ENCODE results near the gene SBF2. TPM values are rescaled to one million over a fixed set of nuclear protein-coding genes. Genes with fewer than 3 reads are reported as not detected.
"Not testable (repeated sequence)": the region's sequence is repeated elsewhere in the genome, so short reads cannot be mapped to it uniquely, and the experiment has no call there.

Gene SBF2
- total RNA-seq, 1 donor from 2014 or later: 18.3 TPM

- intact Hi-C loops (cut with DNase I): no loop called here
- DNase-seq (no peak), ATAC-seq (ENCODE audit: poor library complexity) (no peak)
These were observed 242.0 kb downstream of the SBF2 start for GRCh38 chr11:10051868-10052586.

GRCh38 chr11:10050561-10050960 is 243.5 kb downstream of the SBF2 start:
- DNase-seq: no peak
- intact Hi-C loops (cut with DNase I): no loop called here
- no peak for ATAC-seq (ENCODE audit: poor library complexity)

GRCh38 chr11:10049756-10050155 is 244.3 kb downstream of the SBF2 start:
- DNase-seq (no peak), ATAC-seq (ENCODE audit: poor library complexity) (no peak)
- intact Hi-C loops (cut with DNase I): no loop called here

GRCh38 chr11:10048350-10048749 is 245.7 kb downstream of the SBF2 start:
- no peak for ATAC-seq (ENCODE audit: poor library complexity)
- intact Hi-C loops (cut with DNase I): no loop called here
- no peak for DNase-seq

GRCh38 chr11:10044618-10045017 is 249.4 kb downstream of the SBF2 start:
- intact Hi-C loops (cut with DNase I): no loop called here
- ATAC-seq (ENCODE audit: poor library complexity) (no peak), DNase-seq (no peak)

- no peak for ATAC-seq (ENCODE audit: poor library complexity)
- no peak for DNase-seq
- intact Hi-C loops (cut with DNase I): no loop called here
These were observed 251.3 kb downstream of the SBF2 start for GRCh38 chr11:10042699-10043098.

- ATAC-seq (ENCODE audit: poor library complexity) (no peak), DNase-seq (no peak)
- intact Hi-C loops (cut with DNase I): no loop called here
These were observed 252.1 kb downstream of the SBF2 start for GRCh38 chr11:10041748-10042446.

GRCh38 chr11:10041332-10041731 is 252.7 kb downstream of the SBF2 start:
- DNase-seq: no peak
- intact Hi-C loops (cut with DNase I): no loop called here

GRCh38 chr11:10038521-10039302 is 255.3 kb downstream of the SBF2 start:
- intact Hi-C loops (cut with DNase I): no loop called here
- peak; percentile 66 for ATAC-seq (ENCODE audit: poor library complexity)
- no peak for DNase-seq

More at GRCh38 chr11:10041332-10041731, 252.7 kb downstream of the SBF2 start:
- no peak for ATAC-seq (ENCODE audit: poor library complexity)

- ATAC-seq (ENCODE audit: poor library complexity); intact Hi-C loops (cut with DNase I); DNase-seq: not testable (repeated sequence)
These were observed 258.1 kb downstream of the SBF2 start for GRCh38 chr11:10035932-10036331.

GRCh38 chr11:10032935-10033334 is 261.1 kb downstream of the SBF2 start:
- no peak for DNase-seq
- intact Hi-C loops (cut with DNase I): no loop called here
- no peak for ATAC-seq (ENCODE audit: poor library complexity)

GRCh38 chr11:10030122-10030490 is 263.9 kb downstream of the SBF2 start:
- intact Hi-C loops (cut with DNase I): no loop called here
- DNase-seq (no peak), ATAC-seq (ENCODE audit: poor library complexity) (no peak)

- intact Hi-C loops (cut with DNase I): no loop called here
- DNase-seq: no peak
- no peak for ATAC-seq (ENCODE audit: poor library complexity)
These were observed 264.5 kb downstream of the SBF2 start for GRCh38 chr11:10029386-10030121.

GRCh38 chr11:10026514-10026913 is 267.5 kb downstream of the SBF2 start:
- intact Hi-C loops (cut with DNase I): no loop called here
- DNase-seq: no peak
- no peak for ATAC-seq (ENCODE audit: poor library complexity)

GRCh38 chr11:10023212-10023611 is 270.8 kb downstream of the SBF2 start:
- DNase-seq: no peak
- intact Hi-C loops (cut with DNase I): no loop called here
- no peak for ATAC-seq (ENCODE audit: poor library complexity)

GRCh38 chr11:10022764-10023163 is 271.3 kb downstream of the SBF2 start:
- ATAC-seq (ENCODE audit: poor library complexity): no peak
- DNase-seq: no peak
- intact Hi-C loops (cut with DNase I): no loop called here

GRCh38 chr11:10021563-10021962 is 272.5 kb downstream of the SBF2 start:
- intact Hi-C loops (cut with DNase I): no loop called here
- ATAC-seq (ENCODE audit: poor library complexity) (no peak), DNase-seq (no peak)

GRCh38 chr11:10019906-10020682 is 273.9 kb downstream of the SBF2 start:
- ATAC-seq (ENCODE audit: poor library complexity) (no peak), DNase-seq (no peak)
- intact Hi-C loops (cut with DNase I): no loop called here

Data from Right ventricle myocardium superior (tissue), 1 donor.